CD4-positive, alpha-beta T cell (primary cell): ENCODE measurements around the gene CHGA. TPM values are rescaled to one million over a fixed set of nuclear protein-coding genes. Genes with fewer than 3 reads are reported as not detected.

Experiments
- ATAC-seq: fragments of 200-7000 bp; cut with Tn5 transposase; one replicate; pipeline ENCODE4 v1.10.0; 2022; ENCODE audit warnings: mild to moderate bottlenecking; ENCODE audit not compliant: poor library complexity
- CTCF ChIA-PET: fragments of 350-600 bp; sonication (Branson Sonifier 250); formaldehyde crosslinking; loops from one replicate; lab custom pipeline; 2021; ENCODE audit warnings: antibody characterized with exemption, inconsistent platforms; lab: Charles Lee
- POLR2A ChIA-PET: fragments of 350-600 bp; sonication (Branson Sonifier 250); formaldehyde crosslinking; loops from one replicate; lab custom pipeline; 2021; ENCODE audit warnings: antibody characterized with exemption, inconsistent platforms; lab: Charles Lee
- DNase-seq, 14 experiments: peaks; one replicate each; pipeline ENCODE4 v3.0.0-alpha.2; 2013 to 2020; ENCODE audit warnings: mixed read lengths in 2 of 14
- H3K27ac ChIP-seq, 2 donors: one replicate each; pipeline versions ENCODE4 v1.5.1 to v1.7.0; 2013; ENCODE audit warnings: low read length in 2 of 2, low read depth in 1 of 2, mild to moderate bottlenecking in 1 of 2
- H3K27me3 ChIP-seq, 2 experiments: 1 replicate in 1 of 2; 2 replicates in 1 of 2; pipeline versions ENCODE4 v1.6.1 to v1.7.0; 2013; ENCODE audit warnings: low read length in 2 of 2, control low read depth in 1 of 2, mild to moderate bottlenecking in 1 of 2, moderate library complexity in 1 of 2; ENCODE audit not compliant: insufficient read depth in 2 of 2, control insufficient read depth in 1 of 2
- H3K36me3 ChIP-seq: one replicate; pipeline ENCODE4 v1.6.1; 2013; ENCODE audit warnings: low read length, control low read depth; ENCODE audit not compliant: insufficient read depth
- H3K4me1 ChIP-seq: one replicate; pipeline ENCODE4 v1.6.1; 2013; ENCODE audit warnings: low read length, control low read depth; ENCODE audit not compliant: insufficient read depth
- H3K4me3 ChIP-seq: one replicate; pipeline ENCODE4 v1.5.1; 2013; ENCODE audit warnings: mild to moderate bottlenecking, low read length, moderate library complexity
- H3K9me3 ChIP-seq, 2 experiments: 1 replicate in 1 of 2; 2 replicates in 1 of 2; pipeline versions ENCODE4 v1.6.1 to v1.7.0; 2013; ENCODE audit warnings: low read length in 2 of 2, mild to moderate bottlenecking in 2 of 2, control low read depth in 1 of 2, moderate library complexity in 1 of 2; ENCODE audit not compliant: control insufficient read depth in 1 of 2, insufficient read depth in 1 of 2
- H3K27ac Mint-ChIP-seq: one replicate; pipeline ENCODE4 v1.8.0; 2020; ENCODE audit warnings: mixed read lengths
- H3K27me3 Mint-ChIP-seq: one replicate; pipeline ENCODE4 v1.8.0; 2021; ENCODE audit warnings: mixed read lengths
- H3K36me3 Mint-ChIP-seq: one replicate; pipeline ENCODE4 v1.8.0; 2021; ENCODE audit warnings: low read depth, mixed read lengths
- H3K4me1 Mint-ChIP-seq: one replicate; pipeline ENCODE4 v1.8.0; 2021; ENCODE audit warnings: low read depth, mixed read lengths
- H3K4me3 Mint-ChIP-seq: one replicate; pipeline ENCODE4 v1.8.0; 2020; ENCODE audit warnings: mild to moderate bottlenecking, mixed read lengths
- H3K9me3 Mint-ChIP-seq: one replicate; pipeline ENCODE4 v1.8.0; 2020; ENCODE audit warnings: mixed read lengths
- intact Hi-C, 2 experiments: fragments of 100-400 bp; cut with DNase I in 1 of 2; cut with micrococcal nuclease in 1 of 2; formaldehyde crosslinking; loops; one replicate each; pipeline versions ENCODE4 v1.15.1 to v1.9.0; 2023 to 2025; cut with DNase I, micrococcal nuclease
- total RNA-seq, 174 experiments: library from RNA in 2 of 174; stranded (reverse) in 2 of 174; gene quantifications; one replicate each; pipeline ENCODE4 v1.2.3 and lab custom pipeline; 2021 to 2026
- TF ChIP-seq, protein P1 (sequence below): fragments of 200-600 bp; IDR thresholded peaks from one replicate; pipeline ENCODE4 v1.8.0; 2022; ENCODE audit warnings: antibody characterized with exemption, mild to moderate bottlenecking

The CHGA gene
- total RNA-seq, 2 experiments from 2014 or later: not detected

DNA sequence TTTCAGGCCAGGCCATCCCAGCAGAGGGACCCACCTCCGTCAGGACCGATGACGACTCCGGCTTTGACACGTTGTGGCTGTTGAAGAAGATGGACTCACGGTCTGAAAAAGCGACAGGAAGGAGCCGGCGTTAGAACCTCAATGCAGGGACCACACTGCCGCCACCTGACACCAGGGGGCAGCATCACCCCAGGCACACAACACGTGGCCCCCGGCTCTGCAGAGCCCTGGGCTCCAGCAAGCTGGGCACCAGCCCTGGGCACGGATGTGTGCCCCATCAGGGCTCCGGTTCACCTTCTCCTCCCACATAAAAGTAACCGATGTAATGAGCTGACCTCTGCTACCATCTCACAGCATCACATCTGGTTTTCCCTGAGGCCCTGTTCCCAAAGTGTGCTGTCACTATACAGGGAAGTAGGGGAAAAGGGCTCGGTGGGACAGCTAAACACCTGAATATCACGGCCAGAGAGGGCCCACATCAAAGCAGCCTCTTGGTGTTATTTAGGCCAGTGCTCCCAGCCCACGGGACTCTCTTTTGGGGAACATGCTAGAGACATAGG lies 29.0 kb downstream of the CHGA start:
- peaks cover 4% of the 10 kb centered on the region for H3K4me1 Mint-ChIP-seq
- intact Hi-C loops: loop anchor here (1.0 kb wide), 2 partner anchors 187 to 267 kb away; no protein-coding TSS in a partner anchor
- ATAC-seq: peak; percentile 97
- no peaks in the 10 kb centered on the region for H3K27me3 Mint-ChIP-seq
- H3K4me3 Mint-ChIP-seq: no peak overlapping the region
- POLR2A ChIA-PET: no interaction called here
- H3K9me3 Mint-ChIP-seq: no peaks in the 10 kb centered on the region
- H3K4me1 ChIP-seq: peaks cover 8% of the 10 kb centered on the region
- H3K9me3 ChIP-seq: no peaks in the 10 kb centered on the region
- H3K36me3 Mint-ChIP-seq: peaks cover 35% of the 10 kb centered on the region
- H3K27ac ChIP-seq: no peak overlapping the region
- CTCF ChIA-PET: interaction anchor here (0.7 to 1.6 kb wide), 5 partner anchors 11 to 269 kb away, joined by 3 to 7 read pairs (median 5); no protein-coding TSS in a partner anchor
- no peak overlapping the region for H3K27ac Mint-ChIP-seq
- peaks cover 32% of the 10 kb centered on the region for H3K36me3 ChIP-seq
- DNase-seq: peak; percentile 57 to 87 (median 76)
- H3K27me3 ChIP-seq: no peaks in the 10 kb centered on the region
- H3K4me3 ChIP-seq: no peak overlapping the region
- TF ChIP-seq, protein P1, sequence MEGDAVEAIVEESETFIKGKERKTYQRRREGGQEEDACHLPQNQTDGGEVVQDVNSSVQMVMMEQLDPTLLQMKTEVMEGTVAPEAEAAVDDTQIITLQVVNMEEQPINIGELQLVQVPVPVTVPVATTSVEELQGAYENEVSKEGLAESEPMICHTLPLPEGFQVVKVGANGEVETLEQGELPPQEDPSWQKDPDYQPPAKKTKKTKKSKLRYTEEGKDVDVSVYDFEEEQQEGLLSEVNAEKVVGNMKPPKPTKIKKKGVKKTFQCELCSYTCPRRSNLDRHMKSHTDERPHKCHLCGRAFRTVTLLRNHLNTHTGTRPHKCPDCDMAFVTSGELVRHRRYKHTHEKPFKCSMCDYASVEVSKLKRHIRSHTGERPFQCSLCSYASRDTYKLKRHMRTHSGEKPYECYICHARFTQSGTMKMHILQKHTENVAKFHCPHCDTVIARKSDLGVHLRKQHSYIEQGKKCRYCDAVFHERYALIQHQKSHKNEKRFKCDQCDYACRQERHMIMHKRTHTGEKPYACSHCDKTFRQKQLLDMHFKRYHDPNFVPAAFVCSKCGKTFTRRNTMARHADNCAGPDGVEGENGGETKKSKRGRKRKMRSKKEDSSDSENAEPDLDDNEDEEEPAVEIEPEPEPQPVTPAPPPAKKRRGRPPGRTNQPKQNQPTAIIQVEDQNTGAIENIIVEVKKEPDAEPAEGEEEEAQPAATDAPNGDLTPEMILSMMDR: peak; percentile 91

DNA sequence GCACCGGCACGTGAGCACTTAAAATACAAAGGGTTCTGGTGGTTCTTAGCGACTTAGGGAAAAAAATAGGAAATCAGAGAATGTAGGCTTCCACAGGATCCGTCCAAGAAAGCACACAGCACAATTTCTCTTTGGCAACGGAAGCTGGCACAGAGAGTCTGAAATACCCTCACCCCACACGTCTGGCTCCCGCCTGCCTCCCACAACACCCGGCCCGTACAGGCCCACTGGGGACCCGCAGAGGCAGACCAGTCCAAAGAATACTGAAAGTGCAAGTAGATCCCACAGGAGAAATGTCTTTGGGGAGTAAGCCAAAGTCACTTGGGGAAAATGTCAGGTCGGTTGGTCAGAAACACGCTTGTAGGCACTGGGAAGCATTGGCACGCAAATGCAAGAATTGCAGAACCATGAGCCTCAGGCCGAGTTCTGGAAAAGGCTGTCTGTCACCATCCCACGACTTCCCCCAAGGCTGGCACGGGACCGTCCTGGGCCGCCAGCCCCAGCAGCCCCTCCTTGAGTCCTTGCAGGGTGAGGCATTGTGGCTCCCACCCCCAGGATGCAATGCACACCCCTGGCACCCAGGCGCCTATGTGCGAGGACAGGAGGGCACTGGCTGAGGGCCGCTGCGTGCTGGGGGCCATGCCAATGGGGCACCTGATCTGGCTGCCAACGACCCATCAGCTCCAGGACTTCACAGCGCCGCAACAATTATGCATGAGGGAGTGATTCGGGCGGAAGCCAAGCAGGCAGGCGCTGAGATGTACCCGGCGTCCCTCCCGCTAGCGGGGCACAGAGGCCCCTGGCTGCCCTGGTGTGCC lies 29.7 kb downstream of the CHGA start:
- TF ChIP-seq, protein P1: no peak
- peaks cover 32% of the 10 kb centered on the region for H3K36me3 ChIP-seq
- Mint-ChIP-seq H3K4me1 (peaks cover 4% of the 10 kb centered on the region), H3K36me3 (peaks cover 30% of the 10 kb centered on the region), H3K27me3 (no peaks in the 10 kb centered on the region), H3K4me3 (no peak overlapping the region), H3K9me3 (no peaks in the 10 kb centered on the region), H3K27ac (no peak overlapping the region)
- ChIA-PET POLR2A (no interaction called here), CTCF (interaction anchor here (0.7 to 1.6 kb wide), 5 partner anchors 10 to 268 kb away, joined by 3 to 7 read pairs (median 5); no protein-coding TSS in a partner anchor)
- H3K9me3 ChIP-seq: no peaks in the 10 kb centered on the region
- ATAC-seq (no peak), DNase-seq (no peak)
- peaks cover 8% of the 10 kb centered on the region for H3K4me1 ChIP-seq
- H3K27ac ChIP-seq: no peak overlapping the region
- no peaks in the 10 kb centered on the region for H3K27me3 ChIP-seq
- no peak overlapping the region for H3K4me3 ChIP-seq
- intact Hi-C loops: loop anchor here (1.0 kb wide), 2 partner anchors 187 to 267 kb away; no protein-coding TSS in a partner anchor

DNA sequence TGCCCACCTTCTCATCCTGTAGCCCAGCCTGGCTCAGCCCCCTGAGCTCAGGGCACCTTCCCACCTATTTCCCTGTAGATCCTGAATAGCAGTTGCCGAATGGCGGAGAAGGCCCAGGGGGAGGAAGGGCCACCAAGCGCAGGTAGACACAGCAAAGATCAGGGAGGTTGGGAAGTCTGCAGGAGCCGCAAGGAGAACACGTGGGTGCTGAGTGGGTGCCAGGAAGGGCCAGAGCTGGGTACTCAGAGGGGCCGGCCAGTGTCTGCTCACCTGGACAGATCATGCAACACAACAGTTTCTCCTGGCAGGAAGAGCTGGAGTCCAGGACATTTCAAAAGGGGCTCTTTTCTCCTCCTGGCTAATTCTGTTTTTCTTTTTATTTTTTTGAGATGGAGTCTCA lies 30.6 kb downstream of the CHGA start:
- H3K27me3 Mint-ChIP-seq: no peaks in the 10 kb centered on the region
- DNase-seq: no peak
- peaks cover 39% of the 10 kb centered on the region for H3K36me3 ChIP-seq

More for the DNA sequence above, 30.6 kb downstream of the CHGA start:
- Mint-ChIP-seq H3K36me3 (peaks cover 29% of the 10 kb centered on the region), H3K9me3 (no peaks in the 10 kb centered on the region), H3K4me3 (no peak overlapping the region), H3K4me1 (peaks cover 4% of the 10 kb centered on the region), H3K27ac (no peak overlapping the region)
- Histone ChIP-seq H3K9me3 (no peaks in the 10 kb centered on the region), H3K27ac (no peak overlapping the region), H3K27me3 (no peaks in the 10 kb centered on the region), H3K4me3 (no peak overlapping the region), H3K4me1 (peaks cover 8% of the 10 kb centered on the region)
- ChIA-PET CTCF (no interaction called here), POLR2A (no interaction called here)
- intact Hi-C loops: no loop called here
- ATAC-seq: no peak
- TF ChIP-seq, protein P1: no peak
